ENCODE data around the gene WNT6. TPM values are rescaled to one million over a fixed set of nuclear protein-coding genes. Genes with fewer than 3 reads are reported as not detected.

The WNT6 gene
- total RNA-seq, 1 donor from 2014 or later: 0.66 TPM

- DNase-seq: peak; percentile 95
- Mint-ChIP-seq H3K4me3 (ENCODE audit: unreplicated experiment) (peak overlapping the region; percentile 90), H3K27ac (ENCODE audit: unreplicated experiment) (peak overlapping the region; percentile 59), H3K9me3 (ENCODE audit: unreplicated experiment) (peaks cover 1% of the 10 kb centered on the region), H3K4me1 (ENCODE audit: low read depth, unreplicated experiment) (peaks cover 2% of the 10 kb centered on the region), H3K27me3 (ENCODE audit: unreplicated experiment) (peaks cover 1% of the 10 kb centered on the region), H3K36me3 (ENCODE audit: unreplicated experiment) (no peaks in the 10 kb centered on the region)
- TF ChIP-seq, protein P1, sequence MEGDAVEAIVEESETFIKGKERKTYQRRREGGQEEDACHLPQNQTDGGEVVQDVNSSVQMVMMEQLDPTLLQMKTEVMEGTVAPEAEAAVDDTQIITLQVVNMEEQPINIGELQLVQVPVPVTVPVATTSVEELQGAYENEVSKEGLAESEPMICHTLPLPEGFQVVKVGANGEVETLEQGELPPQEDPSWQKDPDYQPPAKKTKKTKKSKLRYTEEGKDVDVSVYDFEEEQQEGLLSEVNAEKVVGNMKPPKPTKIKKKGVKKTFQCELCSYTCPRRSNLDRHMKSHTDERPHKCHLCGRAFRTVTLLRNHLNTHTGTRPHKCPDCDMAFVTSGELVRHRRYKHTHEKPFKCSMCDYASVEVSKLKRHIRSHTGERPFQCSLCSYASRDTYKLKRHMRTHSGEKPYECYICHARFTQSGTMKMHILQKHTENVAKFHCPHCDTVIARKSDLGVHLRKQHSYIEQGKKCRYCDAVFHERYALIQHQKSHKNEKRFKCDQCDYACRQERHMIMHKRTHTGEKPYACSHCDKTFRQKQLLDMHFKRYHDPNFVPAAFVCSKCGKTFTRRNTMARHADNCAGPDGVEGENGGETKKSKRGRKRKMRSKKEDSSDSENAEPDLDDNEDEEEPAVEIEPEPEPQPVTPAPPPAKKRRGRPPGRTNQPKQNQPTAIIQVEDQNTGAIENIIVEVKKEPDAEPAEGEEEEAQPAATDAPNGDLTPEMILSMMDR (IDR thresholded peaks at IDR 0.05; ENCODE audit: partially characterized antibody, unreplicated experiment): no peak
Measured at GRCh38 chr2:218908721-218909619, 49.4 kb downstream of the WNT6 start.

- H3K27me3 Mint-ChIP-seq (ENCODE audit: unreplicated experiment): peaks cover 1% of the 10 kb centered on the region
- H3K9me3 Mint-ChIP-seq (ENCODE audit: unreplicated experiment): no peaks in the 10 kb centered on the region
- no peak overlapping the region for H3K27ac Mint-ChIP-seq (ENCODE audit: unreplicated experiment)
- no peak for DNase-seq
- H3K36me3 Mint-ChIP-seq (ENCODE audit: unreplicated experiment): no peaks in the 10 kb centered on the region
- TF ChIP-seq, protein P1 (IDR thresholded peaks at IDR 0.05; ENCODE audit: partially characterized antibody, unreplicated experiment): no peak
- no peak overlapping the region for H3K4me3 Mint-ChIP-seq (ENCODE audit: unreplicated experiment)
- H3K4me1 Mint-ChIP-seq (ENCODE audit: low read depth, unreplicated experiment): peaks cover 2% of the 10 kb centered on the region
Measured at GRCh38 chr2:218910741-218911140, 51.1 kb downstream of the WNT6 start.

GRCh38 chr2:218920504-218920903 lies 60.9 kb downstream of the WNT6 start:
- Mint-ChIP-seq H3K9me3 (ENCODE audit: unreplicated experiment) (no peaks in the 10 kb centered on the region), H3K36me3 (ENCODE audit: unreplicated experiment) (peaks cover 23% of the 10 kb centered on the region), H3K27me3 (ENCODE audit: unreplicated experiment) (no peaks in the 10 kb centered on the region), H3K27ac (ENCODE audit: unreplicated experiment) (peak overlapping the region; percentile 48), H3K4me3 (ENCODE audit: unreplicated experiment) (no peak overlapping the region), H3K4me1 (ENCODE audit: low read depth, unreplicated experiment) (no peaks in the 10 kb centered on the region)
- DNase-seq: no peak
- TF ChIP-seq, protein P1 (IDR thresholded peaks at IDR 0.05; ENCODE audit: partially characterized antibody, unreplicated experiment): no peak

Small RNA genes within 50 kb of the gene (microRNA-seq; reads per million reads assigned to microRNA genes)
- gene MIR9500 (ENCODE audit: unreplicated experiment): not detected

Other genes starting within 250 kb of the WNT6 start
- gene ZNF142, start 200.2 kb upstream of the WNT6 start, total RNA-seq (ENCODE audit: unreplicated experiment): 46.7 TPM
- gene BCS1L, start 200.1 kb upstream of the WNT6 start, total RNA-seq (ENCODE audit: unreplicated experiment): 59.8 TPM
- 34.6 TPM for gene RNF25, start 187.8 kb upstream of the WNT6 start, total RNA-seq (ENCODE audit: unreplicated experiment)
- 101 TPM for gene STK36, start 187.7 kb upstream of the WNT6 start, total RNA-seq (ENCODE audit: unreplicated experiment)
- gene TTLL4, start 149.0 kb upstream of the WNT6 start, total RNA-seq (ENCODE audit: unreplicated experiment): 27.9 TPM
- gene CYP27A1, start 77.7 kb upstream of the WNT6 start, total RNA-seq (ENCODE audit: unreplicated experiment): 0.98 TPM
- not detected for gene PRKAG3, start 28.0 kb upstream of the WNT6 start, total RNA-seq (ENCODE audit: unreplicated experiment)
- 0.17 TPM for gene WNT10A, start 21.0 kb downstream of the WNT6 start, total RNA-seq (ENCODE audit: unreplicated experiment)
- gene CDK5R2, start 99.9 kb downstream of the WNT6 start, total RNA-seq (ENCODE audit: unreplicated experiment): 46.1 TPM
- gene FEV, start 125.4 kb downstream of the WNT6 start, total RNA-seq (ENCODE audit: unreplicated experiment): not detected
- gene CRYBA2, start 133.6 kb downstream of the WNT6 start, total RNA-seq (ENCODE audit: unreplicated experiment): 0.49 TPM
- gene CFAP65, start 181.7 kb downstream of the WNT6 start, total RNA-seq (ENCODE audit: unreplicated experiment): 1.1 TPM
- not detected for gene IHH, start 201.1 kb downstream of the WNT6 start, total RNA-seq (ENCODE audit: unreplicated experiment)

Data from glutamatergic neuron (in vitro differentiated cells).